ENCODE measurements around the gene ISCU. TPM values are rescaled to one million over a fixed set of nuclear protein-coding genes. Genes with fewer than 3 reads are reported as not detected.

Gene ISCU
- total and polyA plus RNA-seq, 2 of the 8 experiments (the other 6 are each of a cell fraction or from before 2014, with no cell fraction given), result 72.1 to 78.1 TPM

DNA sequence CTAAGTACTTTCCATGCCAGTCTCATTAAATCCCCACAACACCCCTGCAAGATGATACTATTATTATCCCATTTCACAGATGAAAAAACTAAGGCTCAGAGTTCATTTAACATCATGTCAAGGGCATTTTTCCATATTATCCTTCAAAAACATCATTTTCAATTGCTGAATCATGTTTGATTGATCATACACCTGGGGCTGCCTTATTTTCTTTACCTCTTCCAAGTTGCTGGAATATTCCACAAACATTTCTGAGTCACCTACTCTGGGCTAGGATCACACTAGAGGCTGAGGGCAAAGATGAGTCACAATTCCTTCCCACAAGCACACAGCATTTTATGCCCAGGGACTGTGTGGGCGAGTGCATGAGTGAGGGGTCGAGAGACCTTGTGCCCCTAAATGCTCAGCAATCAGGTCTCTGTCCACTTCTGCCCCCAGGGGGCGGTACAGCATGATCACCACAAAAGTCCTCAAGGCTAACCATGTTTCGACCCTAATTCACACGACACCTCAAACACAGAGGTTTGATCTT is 49.6 kb downstream of the ISCU start:
- peak; percentile 53 to 89 for DNase-seq (ENCODE audit: low read depth in 1 of 2, low spot score in 2 of 2)
- no peak overlapping the region for H4K8ac ChIP-seq (ENCODE audit: extremely low read depth, insufficient read depth, low read length)
- H2BK12ac ChIP-seq (ENCODE audit: low read depth, low read length), result no peak overlapping the region
- H2AK5ac ChIP-seq (ENCODE audit: low read depth, low read length), result no peak overlapping the region
- no peak overlapping the region for H3K9ac ChIP-seq (replicated peaks in 1 of 4; ENCODE audit: extremely low read depth in 1 of 4, low read depth in 3 of 4, low read length in 3 of 4)
- H3K23ac ChIP-seq (ENCODE audit: insufficient read length), result no peak overlapping the region
- H3K23me2 ChIP-seq (ENCODE audit: low read depth, low read length), result no peaks in the 10 kb centered on the region
- no peak overlapping the region for H2BK15ac ChIP-seq (ENCODE audit: low read length)
- no peak overlapping the region for H3K4ac ChIP-seq (replicated peaks; ENCODE audit: insufficient read length, low read depth, low read length)
- peaks cover 0 to 12% (median 1%) of the 10 kb centered on the region in 4 experiments; a peak in 4 of 7 replicates for H3K4me1 ChIP-seq (replicated peaks in 1 of 4; ENCODE audit: control insufficient read depth in 3 of 4, insufficient read depth in 4 of 4, low read length in 3 of 4)
- no peak overlapping the region for H3K4me3 ChIP-seq (ENCODE audit: extremely low read depth in 1 of 4, insufficient read depth in 2 of 4, low read depth in 3 of 4, low read length in 4 of 4)
- H3K56ac ChIP-seq (replicated peaks; ENCODE audit: insufficient read length, low read depth, low read length), result no peak overlapping the region
- H3K4me2 ChIP-seq (ENCODE audit: insufficient read depth in 1 of 2, low read depth in 2 of 2, low read length in 2 of 2), result no peak overlapping the region
- H4K5ac ChIP-seq (ENCODE audit: insufficient read length, low read depth, low read length), result no peak overlapping the region
- 72% methylated on average over 5 of the region's 5 CpGs; no CpG with 5 or more reads in 1 of the 2 experiments for WGBS, 2 experiments (ENCODE audit: extremely low coverage in 1 of 2, insufficient coverage in 1 of 2, insufficient read length in 1 of 2, insufficient replicate concordance in 2 of 2, low coverage in 1 of 2, low lambda C conversion rate in 2 of 2, missing lambda C conversion rate in 1 of 2)
- no peaks in the 10 kb centered on the region for H3K36me3 ChIP-seq (ENCODE audit: control insufficient read depth in 2 of 4, insufficient read depth in 4 of 4, low read length in 3 of 4)
- H4K20me1 ChIP-seq (replicated peaks in 1 of 2; ENCODE audit: control insufficient read depth in 1 of 2, insufficient read depth in 2 of 2, low read length in 2 of 2), result no peaks in the 10 kb centered on the region
- no peak overlapping the region for H3K14ac ChIP-seq (ENCODE audit: insufficient read length)
- ChIA-PET POLR2A (ENCODE audit: partially characterized antibody) (interaction anchor here (1.1 to 2.0 kb wide), 3 partner anchors 27 to 51 kb away, joined by 3 to 10 read pairs (median 4); partner anchors contain the start of genes ISCU and SART3), CTCF (ENCODE audit: partially characterized antibody) (interaction anchor here (0.7 to 22.5 kb wide), 13 partner anchors 10 to 45 kb away, joined by 3 to 523 read pairs (median 5); partner anchors contain the start of genes ISCU, SART3 and TMEM119)
- H2AFZ ChIP-seq (ENCODE audit: low read length), result 0 out of 2 replicates have a peak overlapping the region, but pooled peaks have one; percentile 47
- H3K18ac ChIP-seq (ENCODE audit: extremely low read depth, low read length), result no peak overlapping the region
- no peak overlapping the region for H2BK120ac ChIP-seq (replicated peaks; ENCODE audit: low read depth, low read length)
- no peak overlapping the region for H2BK20ac ChIP-seq (ENCODE audit: low read length)
- no peak overlapping the region for H2BK5ac ChIP-seq (ENCODE audit: low read depth, low read length)
- no peaks in the 10 kb centered on the region for H3K27me3 ChIP-seq (replicated peaks in 1 of 4; ENCODE audit: control insufficient read depth in 3 of 4, extremely low read depth in 1 of 4, insufficient read depth in 3 of 4, low read length in 3 of 4)
- H3K9me3 ChIP-seq (ENCODE audit: insufficient read depth in 2 of 2, low read depth in 1 of 2, low read length in 1 of 2), result no peaks in the 10 kb centered on the region
- FAIRE-seq, result peak; percentile 92
- no peaks in the 10 kb centered on the region for H3K79me1 ChIP-seq (ENCODE audit: low read depth, low read length)
- H4K91ac ChIP-seq (replicated peaks; ENCODE audit: insufficient read length, low read length), result no peak overlapping the region
- no peak overlapping the region for H3K27ac ChIP-seq (ENCODE audit: low read depth, low read length)
- H3K79me2 ChIP-seq (ENCODE audit: control insufficient read depth in 1 of 2, insufficient read depth in 2 of 2, low read length in 2 of 2), result no peaks in the 10 kb centered on the region
- TF ChIP-seq, protein P1, sequence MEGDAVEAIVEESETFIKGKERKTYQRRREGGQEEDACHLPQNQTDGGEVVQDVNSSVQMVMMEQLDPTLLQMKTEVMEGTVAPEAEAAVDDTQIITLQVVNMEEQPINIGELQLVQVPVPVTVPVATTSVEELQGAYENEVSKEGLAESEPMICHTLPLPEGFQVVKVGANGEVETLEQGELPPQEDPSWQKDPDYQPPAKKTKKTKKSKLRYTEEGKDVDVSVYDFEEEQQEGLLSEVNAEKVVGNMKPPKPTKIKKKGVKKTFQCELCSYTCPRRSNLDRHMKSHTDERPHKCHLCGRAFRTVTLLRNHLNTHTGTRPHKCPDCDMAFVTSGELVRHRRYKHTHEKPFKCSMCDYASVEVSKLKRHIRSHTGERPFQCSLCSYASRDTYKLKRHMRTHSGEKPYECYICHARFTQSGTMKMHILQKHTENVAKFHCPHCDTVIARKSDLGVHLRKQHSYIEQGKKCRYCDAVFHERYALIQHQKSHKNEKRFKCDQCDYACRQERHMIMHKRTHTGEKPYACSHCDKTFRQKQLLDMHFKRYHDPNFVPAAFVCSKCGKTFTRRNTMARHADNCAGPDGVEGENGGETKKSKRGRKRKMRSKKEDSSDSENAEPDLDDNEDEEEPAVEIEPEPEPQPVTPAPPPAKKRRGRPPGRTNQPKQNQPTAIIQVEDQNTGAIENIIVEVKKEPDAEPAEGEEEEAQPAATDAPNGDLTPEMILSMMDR (IDR thresholded peaks at IDR 0.05; ENCODE audit: control extremely low read depth in 1 of 3, insufficient read depth in 1 of 3, low read depth in 1 of 3, low read length in 3 of 3), result peak; percentile 60 to 92 (median 82)
- TF ChIP-seq BACH1 (IDR thresholded peaks at IDR 0.05; ENCODE audit: low read length) (no peak), RAD21 (IDR thresholded peaks at IDR 0.05 in 1 of 2, conservative IDR thresholded peaks at IDR 0.05 in 1 of 2; ENCODE audit: low read depth in 2 of 2, low read length in 2 of 2) (peak; percentile 58 to 67), RFX5 (IDR thresholded peaks at IDR 0.05; ENCODE audit: borderline replicate concordance, low read depth, low read length) (no peak), FOSL1 (IDR thresholded peaks at IDR 0.05; ENCODE audit: insufficient read depth, low read depth, low read length) (no peak), ZNF274 (IDR thresholded peaks at IDR 0.05; ENCODE audit: borderline replicate concordance, extremely low read depth, low read length) (no peak), TCF12 (IDR thresholded peaks at IDR 0.05; ENCODE audit: low read depth, low read length) (no peak), JUND (IDR thresholded peaks at IDR 0.05; ENCODE audit: low read length) (0 out of 2 replicates have a peak, but pooled peaks have one; percentile 9)
- TF ChIP-seq, protein P2, sequence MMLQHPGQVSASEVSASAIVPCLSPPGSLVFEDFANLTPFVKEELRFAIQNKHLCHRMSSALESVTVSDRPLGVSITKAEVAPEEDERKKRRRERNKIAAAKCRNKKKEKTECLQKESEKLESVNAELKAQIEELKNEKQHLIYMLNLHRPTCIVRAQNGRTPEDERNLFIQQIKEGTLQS (IDR thresholded peaks at IDR 0.05; ENCODE audit: insufficient read depth, low read depth, low read length), result no peak

All from H1 (cell line).